A673 (cell line): ENCODE data around the gene SLC6A2. TPM values are rescaled to one million over a fixed set of nuclear protein-coding genes. Genes with fewer than 3 reads are reported as not detected.

Experiments
- BruUV-seq: library from RNA; stranded (reverse); fragments of 400-500 nt; replicated peaks from 2 replicates; lab custom pipeline; 2021; lab: Mats Ljungman, UMichigan
- CTCF ChIA-PET: fragments of 300-600 bp; sonication (Branson Sonifier 250); formaldehyde crosslinking; loops from one replicate; lab custom pipeline; 2022; ENCODE audit warnings: antibody characterized with exemption; lab: Charles Lee
- POLR2A ChIA-PET: fragments of 300-600 bp; sonication (Branson Sonifier 250); formaldehyde crosslinking; loops from one replicate; lab custom pipeline; 2022; ENCODE audit warnings: antibody characterized with exemption; ENCODE audit not compliant: low non-redundant PET; lab: Charles Lee
- DNase-seq: peaks from one replicate; pipeline ENCODE4 v3.0.0-alpha.2; 2015; ENCODE audit warnings: low spot score
- H3K27ac ChIP-seq: fragments of 200-600 bp; sonication (generic); 2 replicates; pipeline ENCODE4 v1.5.1; 2016; ENCODE audit warnings: mixed run types, low read depth, mild to moderate bottlenecking, mixed read lengths, antibody characterized with exemption, low read length; ENCODE audit not compliant: poor library complexity, severe bottlenecking
- H3K27me3 ChIP-seq: fragments of 200-600 bp; sonication (generic); replicated peaks from 2 replicates; pipeline ENCODE4 v1.6.1; 2017; ENCODE audit warnings: mixed run types, low read depth, mild to moderate bottlenecking, mixed read lengths, antibody characterized with exemption, low read length; ENCODE audit not compliant: insufficient read depth, poor library complexity
- H3K36me3 ChIP-seq: fragments of 200-600 bp; sonication (generic); 2 replicates; pipeline ENCODE4 v1.6.1; 2016; ENCODE audit warnings: mixed run types, mild to moderate bottlenecking, mixed read lengths, antibody characterized with exemption, low read length; ENCODE audit not compliant: insufficient read depth, poor library complexity, severe bottlenecking
- H3K4me1 ChIP-seq: fragments of 200-600 bp; sonication (generic); 2 replicates; pipeline ENCODE4 v1.6.1; 2017; ENCODE audit warnings: mixed run types, mild to moderate bottlenecking, mixed read lengths, antibody characterized with exemption, low read length; ENCODE audit not compliant: insufficient read depth, poor library complexity, severe bottlenecking
- H3K4me3 ChIP-seq: fragments of 200-600 bp; sonication (generic); 2 replicates; pipeline ENCODE4 v1.5.1; 2016; ENCODE audit warnings: low read depth, mixed run types, mild to moderate bottlenecking, mixed read lengths, low read length; ENCODE audit not compliant: poor library complexity, severe bottlenecking
- H3K9me3 ChIP-seq: fragments of 200-600 bp; sonication (generic); 2 replicates; pipeline ENCODE4 v1.6.1; 2016; ENCODE audit warnings: mixed run types, low read depth, mild to moderate bottlenecking, mixed read lengths, antibody characterized with exemption, low read length; ENCODE audit not compliant: poor library complexity, severe bottlenecking
- EZH2 ChIP-seq: fragments of 200-600 bp; sonication (generic); IDR thresholded peaks from 2 replicates; pipeline ENCODE4 v1.6.1; 2017; ENCODE audit warnings: borderline replicate concordance, low read depth, mild to moderate bottlenecking, mixed read lengths, antibody characterized with exemption, low read length; ENCODE audit not compliant: poor library complexity, severe bottlenecking
- intact Hi-C: fragments of 100-400 bp; cut with micrococcal nuclease; formaldehyde crosslinking; loops from one replicate; pipeline ENCODE4 v1.10.0; 2022; ENCODE audit not compliant: unreplicated experiment
- total RNA-seq: library from RNA; stranded (reverse); gene quantifications from 2 replicates; pipeline ENCODE4 v1.2.3, GENCODE V29; 2021
- TF ChIP-seq, protein P1 (sequence below): fragments of 300-800, 200-600 bp; sonication (generic); conservative IDR thresholded peaks from 2 replicates; pipeline ENCODE4 v1.5.1; 2017; ENCODE audit warnings: low read depth, mild to moderate bottlenecking, antibody characterized with exemption, low read length, moderate library complexity, mixed read lengths

Gene SLC6A2
- total RNA-seq, 1 experiment from 2014 or later = not detected

DNA sequence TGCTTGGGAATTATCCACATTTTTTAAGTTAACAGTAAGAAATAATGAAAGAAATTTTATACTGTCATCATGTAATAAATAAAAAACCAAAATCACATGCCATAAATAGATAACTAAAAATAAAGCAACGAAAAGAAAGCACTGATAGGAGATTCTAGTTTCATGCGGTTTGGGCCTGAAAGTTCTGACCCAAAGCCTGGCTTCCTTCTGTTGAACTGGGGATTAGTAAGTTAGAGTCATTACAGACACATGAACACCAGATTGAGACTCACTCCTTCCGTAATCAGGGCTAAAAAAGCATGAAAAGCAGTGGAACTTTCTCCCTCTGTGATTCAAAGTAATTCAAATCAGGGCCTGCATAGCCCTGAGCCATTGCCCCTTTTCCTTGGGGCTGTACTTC is 13.2 kb upstream of the SLC6A2 start:
- intact Hi-C loops = no loop called here
- no peaks in the 10 kb centered on the region for H3K27me3 ChIP-seq
- no peak overlapping the region for H3K27ac ChIP-seq
- no peak overlapping the region for H3K4me3 ChIP-seq
- BruUV-seq = no TSS peak
- H3K4me1 ChIP-seq = no peaks in the 10 kb centered on the region
- TF ChIP-seq EZH2 = no peak
- TF ChIP-seq, protein P1, sequence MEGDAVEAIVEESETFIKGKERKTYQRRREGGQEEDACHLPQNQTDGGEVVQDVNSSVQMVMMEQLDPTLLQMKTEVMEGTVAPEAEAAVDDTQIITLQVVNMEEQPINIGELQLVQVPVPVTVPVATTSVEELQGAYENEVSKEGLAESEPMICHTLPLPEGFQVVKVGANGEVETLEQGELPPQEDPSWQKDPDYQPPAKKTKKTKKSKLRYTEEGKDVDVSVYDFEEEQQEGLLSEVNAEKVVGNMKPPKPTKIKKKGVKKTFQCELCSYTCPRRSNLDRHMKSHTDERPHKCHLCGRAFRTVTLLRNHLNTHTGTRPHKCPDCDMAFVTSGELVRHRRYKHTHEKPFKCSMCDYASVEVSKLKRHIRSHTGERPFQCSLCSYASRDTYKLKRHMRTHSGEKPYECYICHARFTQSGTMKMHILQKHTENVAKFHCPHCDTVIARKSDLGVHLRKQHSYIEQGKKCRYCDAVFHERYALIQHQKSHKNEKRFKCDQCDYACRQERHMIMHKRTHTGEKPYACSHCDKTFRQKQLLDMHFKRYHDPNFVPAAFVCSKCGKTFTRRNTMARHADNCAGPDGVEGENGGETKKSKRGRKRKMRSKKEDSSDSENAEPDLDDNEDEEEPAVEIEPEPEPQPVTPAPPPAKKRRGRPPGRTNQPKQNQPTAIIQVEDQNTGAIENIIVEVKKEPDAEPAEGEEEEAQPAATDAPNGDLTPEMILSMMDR = no peak
- no peaks in the 10 kb centered on the region for H3K9me3 ChIP-seq
- ChIA-PET CTCF (no interaction called here), POLR2A (no interaction called here)
- no peak for DNase-seq
- no peaks in the 10 kb centered on the region for H3K36me3 ChIP-seq

DNA sequence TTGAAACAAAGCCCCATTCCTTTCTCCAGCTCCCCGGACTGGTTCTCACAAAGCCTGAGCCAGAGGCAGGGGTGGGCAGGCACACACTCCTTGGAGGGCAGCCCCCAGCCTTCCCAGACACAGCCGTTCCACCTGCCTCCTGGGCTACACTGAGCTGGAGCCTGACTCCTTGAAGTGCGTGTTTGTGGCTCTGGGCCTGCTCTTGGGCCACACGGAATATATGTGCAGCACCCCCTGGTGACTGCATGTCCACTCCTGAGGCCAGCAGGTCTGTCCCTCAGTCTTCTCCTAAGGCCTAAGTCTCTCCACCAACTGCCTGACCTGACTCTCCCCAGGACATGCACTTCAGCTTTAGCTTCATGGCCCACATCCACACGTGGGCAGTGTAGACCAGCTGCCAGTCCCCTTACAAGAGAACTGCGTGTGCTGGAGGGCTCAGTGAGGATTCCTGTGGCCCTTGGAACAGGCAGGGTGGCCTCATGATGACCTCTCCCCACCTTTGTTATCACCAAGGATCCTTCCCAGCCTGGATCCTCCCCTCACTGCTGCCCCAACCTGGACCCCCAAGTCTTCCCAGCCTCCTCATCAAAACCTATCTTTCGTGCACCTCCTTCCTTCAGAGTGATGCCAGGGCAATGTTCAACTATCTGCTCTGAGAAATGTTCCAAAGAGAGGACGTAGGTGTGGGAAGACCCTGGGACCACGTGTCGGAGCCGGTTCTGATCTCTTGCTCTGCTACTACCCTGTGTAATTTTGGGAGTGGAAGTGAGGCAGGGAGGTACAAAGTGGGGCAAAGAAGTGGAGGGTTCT is 12.4 kb upstream of the SLC6A2 start:
- Histone ChIP-seq H3K36me3 (no peaks in the 10 kb centered on the region), H3K27me3 (peaks cover 5% of the 10 kb centered on the region), H3K27ac (no peak overlapping the region), H3K4me1 (no peaks in the 10 kb centered on the region), H3K4me3 (no peak overlapping the region), H3K9me3 (no peaks in the 10 kb centered on the region)
- no TSS peak for BruUV-seq
- intact Hi-C loops = no loop called here
- ChIA-PET POLR2A (no interaction called here), CTCF (no interaction called here)
- TF ChIP-seq EZH2 = no peak
- no peak for DNase-seq

DNA sequence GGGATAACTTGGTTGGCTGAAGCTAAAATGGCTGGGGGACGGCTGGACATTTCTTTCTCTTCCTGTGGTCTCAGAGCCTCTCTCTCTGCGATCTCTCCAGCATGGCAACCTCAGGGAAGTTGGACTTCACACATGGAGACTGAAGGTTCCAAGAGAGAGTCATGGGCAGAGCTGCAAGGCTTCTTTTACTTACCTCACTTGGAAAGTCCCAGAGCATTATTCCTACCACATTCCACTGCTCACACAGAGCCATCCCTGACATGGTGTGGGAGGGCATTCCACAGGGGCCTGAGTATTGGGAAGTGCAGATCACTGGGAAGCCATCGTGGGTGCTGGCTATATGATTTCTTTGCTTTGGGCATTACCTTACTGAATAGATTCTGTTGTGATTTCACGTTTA is 9.8 kb upstream of the SLC6A2 start:
- no peaks in the 10 kb centered on the region for H3K4me1 ChIP-seq
- no peak for DNase-seq
- no peaks in the 10 kb centered on the region for H3K36me3 ChIP-seq
- ChIA-PET CTCF (no interaction called here), POLR2A (no interaction called here)
- intact Hi-C loops = no loop called here
- TF ChIP-seq EZH2 = no peak
- TF ChIP-seq, protein P1 = no peak
- no peak overlapping the region for H3K27ac ChIP-seq
- H3K9me3 ChIP-seq = no peaks in the 10 kb centered on the region
- H3K27me3 ChIP-seq = peaks cover 30% of the 10 kb centered on the region
- H3K4me3 ChIP-seq = no peak overlapping the region
- BruUV-seq = no TSS peak
